Effector memory CD4-positive, alpha-beta T cell (primary cell): Measurements from ENCODE around the gene RASAL2.

Experiments used
- DNase-seq, 3 donors: peaks; one replicate each; pipeline ENCODE4 v3.0.0-alpha.2; 2020
- H3K27ac ChIP-seq: 2 replicates; pipeline ENCODE4 v1.7.0; 2013; ENCODE audit warnings: mild to moderate bottlenecking, low read length, moderate library complexity; ENCODE audit not compliant: insufficient read depth, poor library complexity, severe bottlenecking
- H3K27me3 ChIP-seq: replicated peaks from 2 replicates; pipeline ENCODE4 v1.7.0; 2013; ENCODE audit warnings: mild to moderate bottlenecking, low read length; ENCODE audit not compliant: insufficient read depth, control insufficient read depth, poor library complexity, severe bottlenecking
- H3K36me3 ChIP-seq: 2 replicates; pipeline ENCODE4 v1.7.0; 2013; ENCODE audit warnings: mild to moderate bottlenecking, low read length, moderate library complexity; ENCODE audit not compliant: control insufficient read depth, insufficient read depth
- H3K4me1 ChIP-seq: 2 replicates; pipeline ENCODE4 v1.7.0; 2013; ENCODE audit warnings: low read length, mild to moderate bottlenecking; ENCODE audit not compliant: control insufficient read depth, insufficient read depth, poor library complexity, severe bottlenecking
- H3K4me3 ChIP-seq: 2 replicates; pipeline ENCODE4 v1.7.0; 2013; ENCODE audit warnings: low read length, low read depth, mild to moderate bottlenecking; ENCODE audit not compliant: insufficient read depth, poor library complexity, severe bottlenecking
- H3K9me3 ChIP-seq: 2 replicates; pipeline ENCODE4 v1.7.0; 2013; ENCODE audit warnings: mild to moderate bottlenecking, low read length, moderate library complexity; ENCODE audit not compliant: control insufficient read depth

The RASAL2 gene

GRCh38 chr1:178464141-178464540, 370.2 kb downstream of the RASAL2 start:
- no peak for DNase-seq
- no peak overlapping the region for H3K4me3 ChIP-seq
- H3K27me3 ChIP-seq: no peaks in the 10 kb centered on the region
- H3K27ac ChIP-seq: no peak overlapping the region
- no peaks in the 10 kb centered on the region for H3K9me3 ChIP-seq
- H3K36me3 ChIP-seq: no peaks in the 10 kb centered on the region
- no peaks in the 10 kb centered on the region for H3K4me1 ChIP-seq

GRCh38 chr1:178464566-178464965, 370.7 kb downstream of the RASAL2 start:
- Histone ChIP-seq H3K27ac (no peak overlapping the region), H3K36me3 (no peaks in the 10 kb centered on the region), H3K27me3 (no peaks in the 10 kb centered on the region), H3K9me3 (no peaks in the 10 kb centered on the region), H3K4me3 (no peak overlapping the region), H3K4me1 (no peaks in the 10 kb centered on the region)
- no peak for DNase-seq

GRCh38 chr1:178465011-178465410, 371.1 kb downstream of the RASAL2 start:
- no peak for DNase-seq
- H3K9me3 ChIP-seq: no peaks in the 10 kb centered on the region
- H3K36me3 ChIP-seq: no peaks in the 10 kb centered on the region
- no peaks in the 10 kb centered on the region for H3K4me1 ChIP-seq
- no peaks in the 10 kb centered on the region for H3K27me3 ChIP-seq
- no peak overlapping the region for H3K27ac ChIP-seq
- H3K4me3 ChIP-seq: no peak overlapping the region

- no peaks in the 10 kb centered on the region for H3K36me3 ChIP-seq
- H3K27me3 ChIP-seq: no peaks in the 10 kb centered on the region
- no peaks in the 10 kb centered on the region for H3K4me1 ChIP-seq
- H3K27ac ChIP-seq: no peak overlapping the region
- H3K9me3 ChIP-seq: no peaks in the 10 kb centered on the region
- no peak for DNase-seq
- H3K4me3 ChIP-seq: no peak overlapping the region
These were observed 373.9 kb downstream of the RASAL2 start for GRCh38 chr1:178467837-178468236.

- H3K27ac ChIP-seq: no peak overlapping the region
- no peaks in the 10 kb centered on the region for H3K36me3 ChIP-seq
- H3K4me3 ChIP-seq: no peak overlapping the region
- H3K27me3 ChIP-seq: no peaks in the 10 kb centered on the region
- H3K9me3 ChIP-seq: no peaks in the 10 kb centered on the region
- no peaks in the 10 kb centered on the region for H3K4me1 ChIP-seq
- DNase-seq: no peak
These were observed 376.6 kb downstream of the RASAL2 start for GRCh38 chr1:178470411-178470960.

- no peak for DNase-seq
- Histone ChIP-seq H3K9me3 (no peaks in the 10 kb centered on the region), H3K4me1 (no peaks in the 10 kb centered on the region), H3K4me3 (no peak overlapping the region), H3K27ac (no peak overlapping the region), H3K27me3 (no peaks in the 10 kb centered on the region), H3K36me3 (no peaks in the 10 kb centered on the region)
These were observed 378.6 kb downstream of the RASAL2 start for GRCh38 chr1:178472531-178472930.

- Histone ChIP-seq H3K9me3 (no peaks in the 10 kb centered on the region), H3K27me3 (no peaks in the 10 kb centered on the region), H3K4me1 (no peaks in the 10 kb centered on the region), H3K4me3 (no peak overlapping the region), H3K36me3 (no peaks in the 10 kb centered on the region), H3K27ac (no peak overlapping the region)
- no peak for DNase-seq
These were observed 383.5 kb downstream of the RASAL2 start for GRCh38 chr1:178477373-178477772.

GRCh38 chr1:178477841-178478240, 383.9 kb downstream of the RASAL2 start:
- Histone ChIP-seq H3K4me1 (no peaks in the 10 kb centered on the region), H3K4me3 (no peak overlapping the region), H3K27ac (no peak overlapping the region), H3K9me3 (no peaks in the 10 kb centered on the region), H3K27me3 (no peaks in the 10 kb centered on the region), H3K36me3 (no peaks in the 10 kb centered on the region)
- no peak for DNase-seq

GRCh38 chr1:178483251-178483957, 389.5 kb downstream of the RASAL2 start:
- DNase-seq: no peak
- H3K4me1 ChIP-seq: no peaks in the 10 kb centered on the region
- no peaks in the 10 kb centered on the region for H3K9me3 ChIP-seq
- H3K36me3 ChIP-seq: no peaks in the 10 kb centered on the region
- H3K27ac ChIP-seq: no peak overlapping the region
- no peaks in the 10 kb centered on the region for H3K27me3 ChIP-seq
- H3K4me3 ChIP-seq: no peak overlapping the region

GRCh38 chr1:178484698-178485225, 390.9 kb downstream of the RASAL2 start:
- no peak overlapping the region for H3K27ac ChIP-seq
- no peaks in the 10 kb centered on the region for H3K4me1 ChIP-seq
- no peaks in the 10 kb centered on the region for H3K36me3 ChIP-seq
- H3K27me3 ChIP-seq: no peaks in the 10 kb centered on the region
- no peak for DNase-seq
- no peaks in the 10 kb centered on the region for H3K9me3 ChIP-seq
- H3K4me3 ChIP-seq: no peak overlapping the region
